Stimulated activated effector memory CD8-positive, alpha-beta T cell treated with anti-CD3 and anti-CD28 coated beads, Interleukin-12 subunit alpha, Interleukin-12 subunit beta, amount 100 ng/mL, for 72 hours (primary cell): ENCODE data around the gene OR4N2.
"Not testable (repeated sequence)": the region's sequence is repeated elsewhere in the genome, so short reads cannot be mapped to it uniquely, and the experiment has no call there.

Experiments
- ATAC-seq: fragments of 150-1000 bp; cut with Tn5 transposase; 2 replicates; pipeline ENCODE4 v1.10.0; 2021
- DNase-seq, 2 donors: peaks; one replicate each; pipeline ENCODE4 v3.0.0; 2021 to 2022; ENCODE audit warnings: low spot score in 2 of 2
- H3K27ac Mint-ChIP-seq: one replicate; pipeline ENCODE4 v1.8.0; 2022; ENCODE audit warnings: mild to moderate bottlenecking, mixed read lengths
- H3K36me3 Mint-ChIP-seq: one replicate; pipeline ENCODE4 v1.8.0; 2022; ENCODE audit warnings: mild to moderate bottlenecking, mixed read lengths
- H3K4me1 Mint-ChIP-seq: one replicate; pipeline ENCODE4 v1.8.0; 2022; ENCODE audit warnings: mixed read lengths
- H3K4me3 Mint-ChIP-seq: one replicate; pipeline ENCODE4 v1.8.0; 2022; ENCODE audit warnings: mild to moderate bottlenecking, mixed read lengths
- H3K9me3 Mint-ChIP-seq: one replicate; pipeline ENCODE4 v1.8.0; 2022; ENCODE audit warnings: mixed read lengths

The OR4N2 gene

GRCh38 chr14:19803470-19803869 lies at the start of gene OR4N2:
Gene OR4N2, plus strand, starts transcription at chr14:19803770. Its CDS starts 23,679 bp downstream, at chr14:19827449.
- not testable (repeated sequence) for H3K4me3 Mint-ChIP-seq, ATAC-seq, H3K27ac Mint-ChIP-seq, H3K36me3 Mint-ChIP-seq, DNase-seq, H3K4me1 Mint-ChIP-seq, H3K9me3 Mint-ChIP-seq

- ATAC-seq (no peak), DNase-seq (no peak)
- H3K9me3 Mint-ChIP-seq, result peaks cover 4% of the 10 kb centered on the region
- no peak overlapping the region for H3K4me3 Mint-ChIP-seq
- no peaks in the 10 kb centered on the region for H3K36me3 Mint-ChIP-seq
- H3K4me1 Mint-ChIP-seq, result no peaks in the 10 kb centered on the region
- H3K27ac Mint-ChIP-seq, result no peak overlapping the region
Observed at GRCh38 chr14:19754172-19754571, 49.4 kb upstream of the OR4N2 start.

- ATAC-seq, H3K36me3 Mint-ChIP-seq, H3K4me3 Mint-ChIP-seq, H3K4me1 Mint-ChIP-seq, H3K9me3 Mint-ChIP-seq, DNase-seq, H3K27ac Mint-ChIP-seq: not testable (repeated sequence)
Observed at GRCh38 chr14:19771491-19771890, 32.1 kb upstream of the OR4N2 start.

- no peak for ATAC-seq
- Mint-ChIP-seq H3K4me3 (no peak overlapping the region), H3K36me3 (no peaks in the 10 kb centered on the region), H3K27ac (no peak overlapping the region), H3K9me3 (no peaks in the 10 kb centered on the region), H3K4me1 (no peaks in the 10 kb centered on the region)
- no peak for DNase-seq
Observed at GRCh38 chr14:19771895-19772430, 31.6 kb upstream of the OR4N2 start.

GRCh38 chr14:19772454-19772853 lies 31.1 kb upstream of the OR4N2 start:
- not testable (repeated sequence) for ATAC-seq, H3K27ac Mint-ChIP-seq, H3K36me3 Mint-ChIP-seq, H3K4me1 Mint-ChIP-seq, H3K4me3 Mint-ChIP-seq, DNase-seq, H3K9me3 Mint-ChIP-seq

- not testable (repeated sequence) for H3K27ac Mint-ChIP-seq
Observed at GRCh38 chr14:19773204-19773603, 30.4 kb upstream of the OR4N2 start, which contains the start of gene OR4M1. Gene OR4M1, plus strand, starts transcription at chr14:19773504. Its CDS starts 6,819 bp downstream, at chr14:19780323.

GRCh38 chr14:19775587-19775986 lies 28.0 kb upstream of the OR4N2 start:
- Mint-ChIP-seq H3K4me1 (no peaks in the 10 kb centered on the region), H3K27ac (no peak overlapping the region), H3K9me3 (no peaks in the 10 kb centered on the region), H3K4me3 (no peak overlapping the region), H3K36me3 (no peaks in the 10 kb centered on the region)
- ATAC-seq, result no peak
- DNase-seq, result no peak

More at GRCh38 chr14:19773204-19773603, 30.4 kb upstream of the OR4N2 start, which contains the start of gene OR4M1:
- ATAC-seq, H3K4me3 Mint-ChIP-seq, DNase-seq, H3K4me1 Mint-ChIP-seq, H3K9me3 Mint-ChIP-seq, H3K36me3 Mint-ChIP-seq: not testable (repeated sequence)

- not testable (repeated sequence) for H3K36me3 Mint-ChIP-seq, DNase-seq, ATAC-seq, H3K9me3 Mint-ChIP-seq, H3K27ac Mint-ChIP-seq, H3K4me1 Mint-ChIP-seq, H3K4me3 Mint-ChIP-seq
Observed at GRCh38 chr14:19785848-19786247, 17.7 kb upstream of the OR4N2 start.

- not testable (repeated sequence) for H3K4me3 Mint-ChIP-seq, H3K4me1 Mint-ChIP-seq, DNase-seq, H3K27ac Mint-ChIP-seq, H3K9me3 Mint-ChIP-seq, H3K36me3 Mint-ChIP-seq, ATAC-seq
Observed at GRCh38 chr14:19787318-19787717, 16.3 kb upstream of the OR4N2 start.

GRCh38 chr14:19788150-19788549 lies 15.4 kb upstream of the OR4N2 start:
- H3K36me3 Mint-ChIP-seq, result not testable (repeated sequence)

GRCh38 chr14:19796520-19797108 lies 7.0 kb upstream of the OR4N2 start:
- not testable (repeated sequence) for H3K9me3 Mint-ChIP-seq, DNase-seq, H3K36me3 Mint-ChIP-seq, H3K4me3 Mint-ChIP-seq, H3K27ac Mint-ChIP-seq, H3K4me1 Mint-ChIP-seq, ATAC-seq

More at GRCh38 chr14:19788150-19788549, 15.4 kb upstream of the OR4N2 start:
- DNase-seq, H3K4me3 Mint-ChIP-seq, H3K9me3 Mint-ChIP-seq, H3K4me1 Mint-ChIP-seq, H3K27ac Mint-ChIP-seq, ATAC-seq: not testable (repeated sequence)

GRCh38 chr14:19799880-19800279 lies 3.7 kb upstream of the OR4N2 start:
- Mint-ChIP-seq H3K9me3 (no peaks in the 10 kb centered on the region), H3K4me1 (no peaks in the 10 kb centered on the region), H3K36me3 (no peaks in the 10 kb centered on the region), H3K4me3 (no peak overlapping the region), H3K27ac (no peak overlapping the region)
- ATAC-seq, result peak; percentile 11
- no peak for DNase-seq

- H3K27ac Mint-ChIP-seq, result no peak overlapping the region
- ATAC-seq, result peak; percentile 34
Observed at GRCh38 chr14:19800282-19801117, 3.1 kb upstream of the OR4N2 start.

GRCh38 chr14:19801118-19801464 lies 2.5 kb upstream of the OR4N2 start:
- DNase-seq, result no peak
- no peaks in the 10 kb centered on the region for H3K9me3 Mint-ChIP-seq
- H3K27ac Mint-ChIP-seq, result no peak overlapping the region
- H3K4me1 Mint-ChIP-seq, result no peaks in the 10 kb centered on the region
- H3K36me3 Mint-ChIP-seq, result no peaks in the 10 kb centered on the region
- H3K4me3 Mint-ChIP-seq, result no peak overlapping the region
- peak; percentile 31 for ATAC-seq

More at GRCh38 chr14:19800282-19801117, 3.1 kb upstream of the OR4N2 start:
- no peak for DNase-seq
- H3K4me3 Mint-ChIP-seq, result no peak overlapping the region
- H3K9me3 Mint-ChIP-seq, result no peaks in the 10 kb centered on the region
- H3K36me3 Mint-ChIP-seq, result no peaks in the 10 kb centered on the region
- no peaks in the 10 kb centered on the region for H3K4me1 Mint-ChIP-seq

GRCh38 chr14:19813171-19813920 lies 9.8 kb downstream of the OR4N2 start:
- not testable (repeated sequence) for ATAC-seq, DNase-seq, H3K27ac Mint-ChIP-seq, H3K4me3 Mint-ChIP-seq, H3K4me1 Mint-ChIP-seq, H3K9me3 Mint-ChIP-seq, H3K36me3 Mint-ChIP-seq
